HG03139 (cell line): ENCODE data around the gene PSRC1.
A peak's percentile ranks its signal among the peaks of the same experiment; 100 is the strongest.

Source experiments
- ATAC-seq: cut with Tn5 transposase; IDR thresholded peaks from one replicate; pipeline ENCODE4 v1.9.1; 2021; ENCODE audit not compliant: unreplicated experiment

Gene PSRC1

DNA sequence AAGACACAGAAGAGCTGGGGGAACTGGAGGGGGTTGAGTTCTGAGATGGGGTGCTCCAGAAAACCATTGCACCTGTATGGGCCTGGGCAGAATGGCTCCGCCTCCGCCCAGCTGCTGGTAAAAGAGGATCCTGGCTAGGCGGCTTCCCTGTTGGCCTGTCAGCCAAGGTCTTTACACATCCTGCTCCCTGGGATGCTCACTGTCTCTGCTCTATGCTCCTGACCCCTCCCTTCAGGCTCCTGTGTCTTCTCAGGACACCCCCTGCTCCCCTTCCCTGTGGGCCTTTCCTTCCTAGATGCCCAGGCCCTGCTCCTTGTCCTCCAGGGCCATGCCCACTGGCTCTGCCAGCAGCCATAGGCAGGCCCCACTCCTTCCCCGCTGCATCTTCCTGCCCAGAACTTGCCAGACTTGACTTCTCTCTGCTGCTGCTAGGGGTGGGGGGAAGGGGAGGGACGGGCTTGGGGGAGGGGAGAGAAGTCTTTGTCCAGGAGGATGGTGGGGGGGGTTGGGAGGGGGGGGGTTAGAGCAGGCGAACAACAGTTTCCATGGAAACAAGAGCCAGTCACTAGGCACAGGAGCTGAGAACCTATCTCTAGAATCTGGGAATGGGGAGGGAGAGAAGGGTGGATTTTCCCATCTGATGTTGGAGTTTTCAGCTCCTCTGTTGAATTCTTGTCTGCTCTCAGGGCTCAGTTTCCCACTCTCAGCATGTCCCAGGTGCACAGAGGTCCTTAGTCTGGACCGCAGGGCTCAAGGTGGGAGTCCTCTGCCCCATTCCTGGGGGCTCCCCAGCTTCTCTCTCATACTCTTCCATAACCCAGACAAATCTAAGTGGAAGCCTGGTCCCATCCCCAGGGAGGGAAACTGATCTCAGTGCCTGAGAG lies 23.0 kb downstream of the PSRC1 start:
- ATAC-seq, result no peak

- no peak for ATAC-seq
Measured at GRCh38 chr1:109258481-109259466, 24.2 kb downstream of the PSRC1 start.

DNA sequence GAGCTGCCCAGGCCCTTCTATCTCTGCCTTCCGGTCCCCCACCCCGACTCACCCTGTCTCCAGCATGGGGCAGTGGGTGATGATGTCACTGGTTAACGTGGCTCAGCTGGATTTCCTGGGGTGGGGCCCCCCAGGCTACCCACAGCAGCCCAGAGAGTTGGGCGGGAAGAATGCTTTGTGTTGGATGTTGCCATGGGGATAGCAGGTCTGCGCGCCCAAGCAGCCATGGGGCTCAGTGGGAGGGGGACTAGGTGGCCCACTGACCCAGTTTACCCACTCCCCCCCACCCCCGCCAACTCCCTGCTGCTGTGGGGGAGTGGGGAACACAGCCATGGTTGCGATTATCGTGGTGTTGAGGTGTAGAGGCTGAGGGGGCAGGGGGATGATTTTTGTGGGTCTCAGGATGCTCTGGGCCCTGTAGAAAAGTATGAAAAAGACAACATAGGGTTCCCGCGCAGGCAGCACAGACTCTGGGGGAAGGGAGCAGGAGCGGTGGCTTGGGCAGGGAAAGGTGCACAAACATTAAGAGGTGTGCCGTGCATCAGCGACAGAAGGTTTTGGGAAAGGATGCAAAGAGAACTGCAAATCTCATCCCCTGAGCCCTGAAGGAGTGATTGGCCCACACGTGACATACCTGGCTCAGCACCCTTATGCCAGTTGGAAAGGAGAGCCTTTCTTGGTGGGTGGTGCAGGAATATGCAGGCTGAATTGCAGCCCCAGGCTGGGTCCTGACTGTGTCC lies 25.1 kb downstream of the PSRC1 start:
- ATAC-seq, result no peak

DNA sequence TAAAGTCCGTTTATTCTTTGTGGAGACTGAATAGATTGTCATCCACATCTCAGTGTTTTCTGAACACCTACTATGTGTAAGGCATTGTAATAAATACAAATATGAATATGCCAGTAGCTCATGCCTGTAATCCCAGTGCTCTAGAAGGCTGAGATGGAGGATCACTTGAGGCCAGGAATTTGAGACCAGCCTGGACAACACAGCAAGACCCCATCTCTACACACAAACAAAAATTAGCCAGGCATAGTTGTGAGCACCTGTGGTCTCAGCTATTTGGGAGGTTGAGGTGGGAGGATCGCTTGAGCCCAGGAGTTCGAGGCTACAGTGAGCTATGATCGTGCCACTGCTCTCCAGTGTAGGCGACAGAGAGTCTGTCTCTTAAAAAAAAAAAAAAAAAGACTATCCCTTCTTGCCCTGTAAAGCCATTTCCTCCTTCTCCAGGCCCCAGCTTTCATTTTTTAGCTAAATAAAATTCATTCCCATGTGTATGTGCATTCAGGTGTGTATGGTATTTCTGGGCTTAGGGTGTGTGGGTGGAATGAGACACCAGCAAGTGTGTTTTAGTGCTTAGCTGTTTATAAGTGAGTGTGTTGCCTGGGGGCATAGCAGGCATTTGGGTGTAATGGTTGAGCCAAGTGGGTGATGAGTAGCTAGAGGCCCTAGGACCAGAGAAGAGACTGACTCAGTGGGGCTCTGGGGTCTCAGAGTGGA lies 25.8 kb downstream of the PSRC1 start:
- ATAC-seq, result no peak

DNA sequence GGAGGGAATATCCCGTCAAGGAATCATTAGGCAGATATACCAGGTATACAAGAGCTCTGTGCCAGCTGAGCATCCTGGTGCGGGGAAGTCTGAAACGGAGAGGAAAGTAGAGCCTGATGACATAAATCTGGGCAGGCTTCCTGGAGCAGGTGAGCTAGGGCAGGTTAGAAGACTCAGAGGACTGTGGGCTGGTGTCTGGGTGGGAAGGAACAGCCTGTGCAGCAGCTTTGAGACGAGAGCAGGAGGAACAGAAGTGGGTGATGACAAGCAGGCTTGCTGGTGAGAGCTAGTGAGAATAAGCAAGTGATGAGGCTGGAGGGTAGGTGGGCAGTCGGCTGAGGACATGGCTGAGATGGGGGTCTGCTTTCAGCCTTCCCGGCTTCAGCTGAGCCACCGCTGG lies 26.9 kb downstream of the PSRC1 start:
- ATAC-seq, result no peak

DNA sequence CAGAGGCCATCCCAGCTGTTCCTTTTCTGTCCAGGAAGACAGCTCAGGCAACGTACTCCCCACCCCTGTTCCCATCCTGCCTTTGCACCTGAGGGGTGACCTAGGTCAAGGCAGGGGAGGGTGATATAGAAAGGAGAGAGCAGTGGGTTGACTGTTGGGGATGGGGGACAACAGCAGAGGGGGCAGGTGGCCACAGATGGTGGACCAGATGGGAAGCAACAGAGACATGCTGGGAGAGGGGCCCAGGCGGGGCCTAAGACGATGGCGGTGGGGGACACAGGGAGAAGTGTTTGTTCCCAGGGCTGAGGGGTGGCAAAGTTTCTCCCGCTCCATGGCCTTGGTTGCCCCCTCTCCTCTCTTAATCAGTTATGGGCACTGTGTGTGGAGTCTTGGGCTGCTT lies 27.3 kb downstream of the PSRC1 start:
- no peak for ATAC-seq

GRCh38 chr1:109255097-109255651 lies 27.8 kb downstream of the PSRC1 start:
- ATAC-seq, result no peak

GRCh38 chr1:109254621-109255096 lies 28.3 kb downstream of the PSRC1 start:
- ATAC-seq, result no peak

- no peak for ATAC-seq
Measured at GRCh38 chr1:109253803-109254620, 28.9 kb downstream of the PSRC1 start.

GRCh38 chr1:109252893-109253802 lies 29.8 kb downstream of the PSRC1 start:
- ATAC-seq, result no peak

- no peak for ATAC-seq
Measured at GRCh38 chr1:109252167-109252892, 30.6 kb downstream of the PSRC1 start.

- no peak for ATAC-seq
Measured at GRCh38 chr1:109251277-109252166, 31.4 kb downstream of the PSRC1 start.

DNA sequence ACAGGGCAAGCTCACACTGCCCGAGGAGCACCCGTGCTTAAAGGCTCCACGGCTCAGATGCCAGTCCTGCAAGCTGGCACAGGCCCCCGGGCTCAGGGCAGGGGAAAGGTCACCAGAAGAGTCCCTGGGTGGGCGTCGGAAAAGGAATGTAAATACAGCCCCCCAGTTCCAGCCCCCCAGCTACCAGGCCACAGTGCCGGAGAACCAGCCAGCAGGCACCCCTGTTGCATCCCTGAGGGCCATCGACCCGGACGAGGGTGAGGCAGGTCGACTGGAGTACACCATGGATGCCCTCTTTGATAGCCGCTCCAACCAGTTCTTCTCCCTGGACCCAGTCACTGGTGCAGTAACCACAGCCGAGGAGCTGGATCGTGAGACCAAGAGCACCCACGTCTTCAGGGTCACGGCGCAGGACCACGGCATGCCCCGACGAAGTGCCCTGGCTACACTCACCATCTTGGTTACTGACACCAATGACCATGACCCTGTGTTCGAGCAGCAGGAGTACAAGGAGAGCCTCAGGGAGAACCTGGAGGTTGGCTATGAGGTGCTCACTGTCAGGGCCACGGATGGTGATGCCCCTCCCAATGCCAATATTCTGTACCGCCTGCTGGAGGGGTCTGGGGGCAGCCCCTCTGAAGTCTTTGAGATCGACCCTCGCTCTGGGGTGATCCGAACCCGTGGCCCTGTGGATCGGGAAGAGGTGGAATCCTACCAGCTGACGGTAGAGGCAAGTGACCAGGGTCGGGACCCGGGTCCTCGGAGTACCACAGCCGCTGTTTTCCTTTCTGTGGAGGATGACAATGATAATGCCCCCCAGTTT lies 32.3 kb downstream of the PSRC1 start:
- no peak for ATAC-seq

- peak; percentile 25 for ATAC-seq
Measured at GRCh38 chr1:109249654-109250401, 33.1 kb downstream of the PSRC1 start.
